DMS53 treated with DMSO at 0.1 percent for 48 hours (cell line): ENCODE results near the gene BMP6.
"Not testable (repeated sequence)": the region's sequence is repeated elsewhere in the genome, so short reads cannot be mapped to it uniquely, and the experiment has no call there.

Experiments used
- DNase-seq: peaks from one replicate; lab custom pipeline; 2025; ENCODE audit not compliant: unreplicated experiment; lab: John Stamatoyannopoulos, UW

BMP6 gene

DNA sequence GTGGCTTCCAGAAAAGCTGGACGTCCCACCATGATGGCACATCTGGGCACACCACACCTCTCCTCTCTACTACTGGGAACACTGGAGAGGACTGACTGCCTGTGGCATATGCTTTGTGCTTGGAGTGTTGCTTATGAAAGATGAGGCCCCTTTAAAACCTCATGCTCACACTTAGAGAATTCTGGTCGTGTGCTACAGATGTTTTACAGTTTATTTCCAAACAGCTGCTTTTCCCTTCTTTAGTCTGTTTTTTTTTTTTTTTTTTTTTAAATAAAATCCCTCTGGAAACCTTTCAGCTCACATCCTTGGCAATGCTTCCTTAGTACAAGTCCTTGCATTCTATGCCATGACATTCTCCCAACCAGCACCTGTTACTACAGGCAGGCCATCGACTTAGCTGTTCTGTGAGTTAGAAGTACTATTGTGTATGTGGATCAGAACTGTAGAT, 60.3 kb downstream of the BMP6 start:
- no peak for DNase-seq

GRCh38 chr6:7787137-7787608, 61.3 kb downstream of the BMP6 start:
- no peak for DNase-seq

- DNase-seq: no peak
These were observed 61.8 kb downstream of the BMP6 start for GRCh38 chr6:7787731-7788130.

DNA sequence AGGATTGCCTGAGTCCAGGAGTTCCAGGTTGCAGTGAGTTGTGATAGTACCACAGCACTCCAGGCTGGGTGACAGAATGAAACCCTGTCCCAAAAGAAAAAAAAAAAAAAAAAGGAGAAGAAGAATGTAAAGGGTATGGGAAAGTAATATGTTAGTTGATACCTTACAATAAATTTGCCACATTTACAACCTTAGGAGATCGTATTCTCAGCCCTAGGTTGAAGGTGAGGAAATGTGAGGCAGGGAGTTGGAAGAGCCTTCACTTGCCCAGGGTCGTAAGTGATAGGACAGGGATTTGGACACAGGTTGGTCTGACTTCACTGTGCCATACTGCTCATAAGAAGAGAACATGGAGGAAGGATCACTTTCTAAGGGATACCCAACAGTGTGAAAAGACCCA, 68.6 kb downstream of the BMP6 start:
- no peak for DNase-seq

- no peak for DNase-seq
These were observed 71.5 kb downstream of the BMP6 start for GRCh38 chr6:7797386-7797785.

DNA sequence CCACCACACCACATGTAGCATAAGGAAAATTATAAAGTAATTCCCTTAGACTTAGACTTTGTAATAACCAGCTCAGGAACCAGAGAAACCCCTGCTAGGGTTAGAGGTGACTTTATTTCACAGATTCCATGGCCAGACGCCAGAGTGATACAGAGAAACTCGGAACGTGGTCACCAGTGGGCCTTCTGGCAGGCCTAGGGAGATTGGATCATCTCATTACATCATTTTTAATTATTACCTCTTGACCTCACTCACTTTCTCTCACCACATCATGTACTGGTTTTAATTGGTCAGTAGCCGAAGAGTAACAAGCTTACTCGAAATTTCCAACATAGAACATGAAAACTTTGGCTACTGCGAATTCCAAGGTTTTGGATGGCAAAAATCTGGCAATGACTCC, 72.9 kb downstream of the BMP6 start:
- no peak for DNase-seq

DNA sequence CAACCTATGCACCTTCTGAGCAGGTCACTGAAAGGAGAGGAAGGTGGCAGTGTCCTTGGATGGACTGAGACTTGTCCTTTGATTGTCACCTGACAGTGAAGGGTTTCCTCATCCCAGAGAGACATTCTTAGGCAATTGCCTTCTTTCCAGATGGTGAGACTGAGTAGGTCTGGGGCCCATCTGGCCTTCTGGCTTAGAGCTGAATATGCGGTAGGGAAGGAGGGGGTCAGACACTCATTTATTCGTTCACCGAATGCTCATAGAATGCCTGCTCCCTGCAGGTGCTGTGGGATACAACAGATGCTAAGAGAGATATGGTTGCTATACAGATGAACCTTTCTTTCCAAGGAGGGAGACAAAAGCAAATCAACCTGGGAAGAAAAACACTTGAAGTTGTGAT, 76.8 kb downstream of the BMP6 start:
- no peak for DNase-seq

DNA sequence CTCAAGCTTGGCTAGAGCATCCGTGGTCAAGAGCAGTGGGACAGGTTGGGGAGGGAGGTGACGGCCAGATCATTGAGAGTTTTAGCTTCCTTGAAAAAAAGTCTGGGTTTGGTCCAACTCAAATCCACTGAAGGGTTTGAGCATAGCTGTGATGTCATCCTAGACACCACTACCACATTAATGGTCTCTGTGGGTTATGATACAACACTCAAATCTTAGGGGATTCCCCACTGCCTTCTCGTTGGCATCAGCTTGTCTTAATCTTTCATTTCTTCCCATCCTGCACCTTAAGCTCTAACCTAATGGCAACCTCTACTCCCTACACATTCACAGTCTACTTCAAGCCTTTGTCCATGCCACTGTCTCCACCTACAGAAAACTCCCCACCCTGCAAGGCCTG, 77.3 kb downstream of the BMP6 start:
- no peak for DNase-seq

DNA sequence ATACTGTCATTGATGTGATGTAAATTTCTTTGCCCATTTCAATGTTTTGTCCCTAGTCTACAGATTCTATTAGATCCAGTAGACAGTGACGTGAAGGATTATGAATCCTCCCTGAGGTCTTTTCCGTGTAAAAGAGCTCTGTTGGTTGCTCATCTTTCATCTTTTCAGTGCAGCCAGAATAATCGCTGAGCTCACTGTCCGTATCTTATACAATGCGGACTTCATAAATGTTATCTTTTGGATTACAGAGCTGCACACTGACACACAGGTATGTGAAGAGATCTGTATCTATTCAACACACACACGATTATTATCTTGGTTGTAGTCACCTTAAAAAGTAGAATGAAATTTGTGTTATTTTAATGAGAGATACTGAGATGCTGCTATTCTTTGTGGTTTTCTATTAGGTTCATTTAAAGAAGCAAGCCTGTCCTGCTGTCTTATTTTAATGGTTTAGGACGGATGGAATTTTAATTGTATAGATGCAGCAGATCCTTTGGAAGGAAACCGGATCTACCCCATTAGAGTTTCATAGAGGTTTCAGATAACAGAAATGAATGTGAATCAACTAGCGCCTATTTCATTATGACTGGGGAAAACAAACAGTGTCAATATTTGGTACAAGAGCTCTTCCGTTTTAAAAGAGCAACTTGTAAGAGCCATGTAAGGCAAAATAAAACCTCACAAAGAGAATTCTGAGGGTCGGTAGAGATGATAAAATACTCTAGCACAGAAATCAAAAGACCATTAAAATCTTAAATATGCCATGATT, 79.4 kb downstream of the BMP6 start:
- no peak for DNase-seq

- no peak for DNase-seq
These were observed 79.9 kb downstream of the BMP6 start for GRCh38 chr6:7805850-7806214.

DNA sequence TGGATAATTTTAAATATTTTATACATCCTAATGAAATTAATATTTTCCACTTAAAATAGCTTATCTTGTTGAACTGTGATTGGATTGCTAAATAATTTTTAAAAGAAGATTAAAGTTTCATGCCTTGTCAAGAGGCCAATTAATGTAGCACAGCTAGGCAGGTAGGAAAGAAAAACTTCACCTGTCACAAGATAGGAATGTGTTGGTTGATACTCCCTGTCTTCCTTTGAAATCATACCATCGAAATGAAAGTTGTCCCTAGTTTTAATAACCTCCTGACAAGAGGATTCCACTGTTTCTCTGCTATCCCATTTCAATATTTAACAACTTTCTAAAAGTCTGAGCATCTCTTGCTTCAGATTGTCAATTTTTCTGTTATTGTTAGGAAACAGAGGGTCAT, 80.8 kb downstream of the BMP6 start:
- DNase-seq: no peak

DNA sequence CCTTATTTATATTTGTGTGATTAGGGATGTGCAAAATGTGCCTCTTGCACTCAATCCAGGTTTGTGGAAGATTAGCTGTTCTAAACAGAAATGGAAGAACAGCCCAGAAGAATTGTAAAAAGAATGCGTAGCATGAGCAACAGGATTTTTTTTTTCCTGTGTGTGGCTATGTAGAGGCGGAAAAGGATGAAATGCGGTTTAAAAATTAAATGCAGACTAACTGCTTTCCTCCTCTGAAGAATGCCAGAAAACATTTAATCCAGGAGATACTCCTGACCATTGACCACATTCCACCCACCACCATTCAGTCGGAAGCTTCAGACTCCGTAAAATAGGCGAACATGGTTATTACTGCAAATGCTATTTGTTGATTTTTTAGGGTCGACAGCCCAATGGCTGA, 83.4 kb downstream of the BMP6 start:
- no peak for DNase-seq

GRCh38 chr6:7811441-7811840, 85.5 kb downstream of the BMP6 start:
- DNase-seq: no peak

- DNase-seq: no peak
These were observed 86.7 kb downstream of the BMP6 start for GRCh38 chr6:7812623-7813022.

DNA sequence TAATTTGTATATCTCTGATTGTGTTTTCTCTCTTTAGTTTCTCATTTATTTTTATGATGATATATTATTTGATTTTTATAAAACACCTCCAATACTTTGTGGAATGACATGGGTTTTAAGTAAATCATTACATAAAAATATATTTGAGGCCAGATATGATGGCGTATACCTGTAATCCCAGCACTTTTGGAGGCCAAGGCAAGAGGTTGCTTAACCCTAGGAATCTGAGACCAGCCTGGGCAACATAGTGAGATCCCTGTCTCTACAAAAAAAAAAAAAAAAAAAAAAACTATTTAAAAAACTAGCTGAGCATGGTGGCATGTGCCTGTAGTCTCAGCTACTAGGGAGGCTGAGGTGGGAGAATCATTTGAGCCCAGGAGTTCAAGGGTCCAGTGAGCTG, 87.3 kb downstream of the BMP6 start:
- DNase-seq: no peak

DNA sequence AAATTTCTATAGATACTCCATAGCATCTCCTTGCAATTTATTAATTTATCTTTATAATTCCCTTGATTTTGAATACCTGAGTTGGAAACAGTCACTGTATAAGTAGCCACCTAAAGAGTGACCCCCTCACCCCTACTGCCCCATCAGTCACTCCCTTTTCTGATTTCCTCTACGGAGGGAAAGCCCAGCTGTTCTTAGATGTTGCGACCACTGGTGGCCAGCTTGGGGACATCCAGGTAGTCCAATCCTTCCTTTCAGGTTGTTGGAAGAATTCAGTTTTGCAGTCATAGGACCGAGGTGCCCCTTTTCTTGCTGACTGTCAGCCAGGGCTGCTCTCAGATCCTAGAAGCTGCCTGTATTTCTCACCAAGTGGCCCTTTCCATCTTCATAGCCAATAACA, 87.8 kb downstream of the BMP6 start:
- no peak for DNase-seq

DNA sequence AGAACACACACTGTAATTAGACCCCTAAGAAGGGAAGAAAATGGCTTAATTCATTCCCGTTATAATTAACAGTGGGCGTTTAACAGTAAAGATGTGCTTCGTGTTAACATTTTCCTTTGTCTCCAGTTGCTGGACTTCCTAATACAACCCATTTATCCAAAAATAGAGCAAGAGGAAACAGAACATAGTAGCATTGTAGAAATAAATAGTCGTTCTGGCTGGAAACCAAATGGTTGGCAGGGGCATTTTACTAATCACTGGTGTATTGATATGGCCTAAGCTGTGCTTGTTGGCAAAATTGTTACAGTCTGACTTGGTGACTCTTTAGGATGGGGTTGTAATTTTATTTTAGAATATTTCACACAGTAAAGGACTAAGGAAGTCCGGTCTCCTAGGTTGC, 89.8 kb downstream of the BMP6 start:
- DNase-seq: no peak

- DNase-seq: not testable (repeated sequence)
These were observed 91.3 kb downstream of the BMP6 start for GRCh38 chr6:7817184-7817583.

GRCh38 chr6:7818257-7819214, 92.6 kb downstream of the BMP6 start:
- no peak for DNase-seq

DNA sequence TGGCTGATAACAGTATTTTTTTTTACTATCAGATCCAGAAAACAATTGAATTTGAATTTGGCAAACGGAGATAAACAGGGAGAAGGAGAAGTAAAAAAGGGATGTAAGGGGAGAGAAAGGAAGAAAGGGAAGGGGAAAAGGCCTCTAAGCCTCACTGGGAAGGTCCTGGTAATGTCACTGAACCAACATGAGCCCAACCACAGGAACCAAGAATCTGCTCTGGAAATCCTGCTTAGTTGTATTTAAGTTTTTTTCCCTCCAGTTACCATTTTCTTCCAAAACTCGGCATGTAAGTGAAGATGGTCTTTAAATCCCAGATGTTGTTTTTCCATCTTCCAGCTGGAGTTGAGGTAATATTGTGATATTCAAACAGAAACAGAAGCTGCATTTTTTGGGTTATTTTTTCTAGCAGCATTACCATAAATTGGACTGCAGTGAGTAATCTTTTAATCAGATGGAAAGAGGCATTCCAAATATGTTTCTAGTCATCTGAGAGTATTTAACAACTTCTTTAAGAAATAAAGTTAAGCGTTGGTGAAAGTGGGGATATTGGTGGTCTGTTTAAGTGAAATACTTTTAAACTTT, 93.6 kb downstream of the BMP6 start:
- DNase-seq: no peak

GRCh38 chr6:7820288-7820835, 94.5 kb downstream of the BMP6 start:
- no peak for DNase-seq
